ENCODE results near the gene OR11G2.
"Not testable (repeated sequence)": the region's sequence is repeated elsewhere in the genome, so short reads cannot be mapped to it uniquely, and the experiment has no call there.

Gene OR11G2

DNA sequence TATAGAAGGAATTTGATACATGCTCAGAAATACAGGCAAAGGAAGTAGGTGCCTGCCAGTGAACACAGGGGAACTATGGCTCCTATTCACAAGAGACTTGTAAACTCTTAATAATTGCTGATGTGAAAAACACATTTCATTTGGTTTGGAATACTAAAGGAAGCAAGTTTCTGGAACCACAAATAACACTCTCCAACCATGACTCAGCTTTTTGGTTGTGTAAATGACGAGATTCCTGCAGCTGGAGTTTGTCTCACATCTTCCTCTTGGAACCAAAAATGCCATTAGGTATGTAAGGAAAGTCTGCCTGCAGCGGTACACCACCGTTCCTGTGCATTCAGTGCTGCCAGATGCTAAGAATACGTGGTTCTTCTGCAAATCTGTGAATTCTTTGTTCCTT lies 28.3 kb downstream of the OR11G2 start:
- H3K4me1 ChIP-seq (ENCODE audit: control insufficient read depth, insufficient read depth, low read length): no peaks in the 10 kb centered on the region
- no peaks in the 10 kb centered on the region for H3K9me3 ChIP-seq (ENCODE audit: control insufficient read depth in 2 of 2, low read length in 2 of 2)
- no peaks in the 10 kb centered on the region for H3K27me3 ChIP-seq (ENCODE audit: control insufficient read depth in 1 of 2, insufficient read depth in 2 of 2, low read length in 2 of 2)
- H3K27ac ChIP-seq (ENCODE audit: low read length): no peak overlapping the region
- no peak overlapping the region for H3K9ac ChIP-seq (ENCODE audit: low read length in 2 of 2)
- H3K36me3 ChIP-seq (ENCODE audit: control insufficient read depth in 2 of 2, insufficient read depth in 2 of 2, low read length in 2 of 2): no peaks in the 10 kb centered on the region
- no peak overlapping the region for H3K4me3 ChIP-seq (ENCODE audit: low read length in 2 of 2)

DNA sequence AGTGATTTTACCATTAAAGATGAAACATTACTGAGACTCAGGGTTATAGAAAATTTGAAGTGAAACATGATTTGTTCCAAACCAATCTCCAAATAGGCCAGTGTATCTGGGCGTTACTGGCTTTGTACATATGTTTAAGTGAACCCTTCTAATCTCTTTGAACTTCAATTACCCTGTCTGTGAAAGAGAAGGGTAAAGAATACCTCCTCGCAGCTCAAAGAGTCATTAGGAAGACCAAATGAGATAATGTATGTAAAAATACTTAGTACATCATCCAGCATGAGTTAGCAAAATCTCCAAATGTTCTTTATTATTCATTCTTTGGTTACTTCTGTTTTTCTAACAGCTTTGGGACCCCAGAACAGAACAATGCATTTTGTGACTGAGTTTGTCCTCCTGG lies 32.7 kb downstream of the OR11G2 start, which contains the start of gene OR11H6:
Gene OR11H6, plus strand, starts transcription at position 301 of the 400 bp plus-strand sequence. Its CDS starts 0 bp downstream, at position 301.
- Histone ChIP-seq H3K4me1 (ENCODE audit: control insufficient read depth, insufficient read depth, low read length) (no peaks in the 10 kb centered on the region), H3K36me3 (ENCODE audit: control insufficient read depth in 2 of 2, insufficient read depth in 2 of 2, low read length in 2 of 2) (no peaks in the 10 kb centered on the region), H3K4me3 (ENCODE audit: low read length in 2 of 2) (no peak within 1 kb of the TSS), H3K9ac (ENCODE audit: low read length in 2 of 2) (no peak within 1 kb of the TSS), H3K9me3 (ENCODE audit: control insufficient read depth in 2 of 2, low read length in 2 of 2) (no peaks in the 10 kb centered on the region), H3K27me3 (ENCODE audit: control insufficient read depth in 1 of 2, insufficient read depth in 2 of 2, low read length in 2 of 2) (no peaks in the 10 kb centered on the region), H3K27ac (ENCODE audit: low read length) (no peak within 1 kb of the TSS)

DNA sequence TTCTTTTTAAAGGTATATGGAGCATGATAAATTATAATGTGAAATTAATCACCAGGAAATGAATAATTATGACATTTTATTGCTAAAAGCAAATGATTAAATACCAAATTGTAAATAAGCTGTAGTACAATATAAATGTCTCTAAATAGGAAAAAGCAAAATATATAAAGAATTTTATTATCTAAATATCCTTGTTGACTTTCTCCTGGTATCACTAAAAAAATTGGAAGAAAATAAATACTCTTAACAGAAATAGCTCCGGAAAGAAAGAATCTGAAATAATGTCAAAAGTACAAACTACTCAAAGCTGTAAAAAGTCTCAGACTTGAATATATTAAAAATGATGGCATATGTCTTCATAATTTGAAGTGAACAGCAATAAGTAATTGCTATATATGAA lies 38.0 kb downstream of the OR11G2 start, which contains the start of gene OR11H7:
Gene OR11H7, plus strand, starts transcription at position 301 of the 400 bp plus-strand sequence.
- Histone ChIP-seq H3K36me3 (ENCODE audit: control insufficient read depth in 2 of 2, insufficient read depth in 2 of 2, low read length in 2 of 2) (no peaks in the 10 kb centered on the region), H3K9ac (ENCODE audit: low read length in 2 of 2) (no peak within 1 kb of the TSS), H3K9me3 (ENCODE audit: control insufficient read depth in 2 of 2, low read length in 2 of 2) (peaks cover 4 to 10% of the 10 kb centered on the region in 2 donors), H3K4me3 (ENCODE audit: low read length in 2 of 2) (no peak within 1 kb of the TSS), H3K4me1 (ENCODE audit: control insufficient read depth, insufficient read depth, low read length) (no peaks in the 10 kb centered on the region), H3K27ac (ENCODE audit: low read length) (no peak within 1 kb of the TSS), H3K27me3 (ENCODE audit: control insufficient read depth in 1 of 2, insufficient read depth in 2 of 2, low read length in 2 of 2) (no peaks in the 10 kb centered on the region)

DNA sequence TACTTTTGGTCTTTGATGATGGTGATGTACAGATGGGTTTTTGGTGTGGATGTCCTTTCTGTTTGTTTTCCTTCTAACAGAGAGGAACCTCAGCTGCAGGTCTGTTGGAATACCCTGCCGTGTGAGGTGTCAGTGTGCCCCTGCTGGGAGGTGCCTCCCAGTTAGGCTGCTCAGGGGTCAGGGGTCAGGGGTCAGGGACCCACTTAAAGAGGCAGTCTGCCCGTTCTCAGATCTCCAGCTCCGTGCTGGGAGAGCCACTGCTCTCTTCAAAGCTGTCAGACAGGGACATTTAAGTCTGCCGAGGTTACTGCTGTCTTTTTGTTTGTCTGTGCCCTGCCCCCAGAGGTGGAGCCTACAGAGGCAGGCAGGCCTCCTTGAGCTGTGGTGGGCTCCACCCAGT lies 44.7 kb downstream of the OR11G2 start:
- H3K27me3 ChIP-seq (ENCODE audit: control insufficient read depth in 1 of 2, insufficient read depth in 2 of 2, low read length in 2 of 2): not testable (repeated sequence)

DNA sequence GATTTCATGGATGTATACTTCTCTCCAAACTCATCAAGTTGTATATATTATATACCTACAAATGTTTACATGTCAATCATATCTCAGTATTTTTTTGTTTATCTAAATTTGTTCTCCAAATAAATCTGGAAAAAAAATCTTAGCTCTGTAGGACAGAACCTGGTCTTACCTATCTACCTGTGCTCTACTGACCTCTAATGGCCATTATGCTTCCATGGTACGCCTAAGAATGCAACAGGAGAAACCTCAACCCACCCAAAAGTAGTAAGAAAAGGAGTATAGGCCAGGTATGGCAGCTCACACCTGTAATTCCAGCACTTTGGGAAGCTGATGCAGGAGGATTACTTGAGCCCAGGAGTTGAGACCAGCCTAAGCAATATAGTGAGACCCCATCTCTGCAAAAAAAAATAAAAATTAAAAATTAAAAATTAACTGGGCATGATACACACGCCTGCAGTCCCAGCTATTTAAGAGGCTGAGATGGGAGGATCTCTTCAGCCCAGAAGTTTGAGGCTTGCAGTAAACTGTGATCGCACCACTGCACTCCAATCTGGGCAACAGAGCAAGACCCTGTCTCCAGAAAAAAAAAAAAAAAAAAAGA lies 57.0 kb downstream of the OR11G2 start:
- Histone ChIP-seq H3K9ac (ENCODE audit: low read length in 2 of 2) (no peak overlapping the region), H3K9me3 (ENCODE audit: control insufficient read depth in 2 of 2, low read length in 2 of 2) (peaks cover 0 to 5% of the 10 kb centered on the region in 2 donors), H3K36me3 (ENCODE audit: control insufficient read depth in 2 of 2, insufficient read depth in 2 of 2, low read length in 2 of 2) (no peaks in the 10 kb centered on the region), H3K27me3 (ENCODE audit: control insufficient read depth in 1 of 2, insufficient read depth in 2 of 2, low read length in 2 of 2) (no peaks in the 10 kb centered on the region), H3K4me1 (ENCODE audit: control insufficient read depth, insufficient read depth, low read length) (no peaks in the 10 kb centered on the region), H3K27ac (ENCODE audit: low read length) (no peak overlapping the region), H3K4me3 (ENCODE audit: low read length in 2 of 2) (no peak overlapping the region)

More for the DNA sequence above, 44.7 kb downstream of the OR11G2 start:
- not testable (repeated sequence) for H3K9ac ChIP-seq (ENCODE audit: low read length in 2 of 2); H3K4me3 ChIP-seq (ENCODE audit: low read length in 2 of 2); H3K27ac ChIP-seq (ENCODE audit: low read length); H3K36me3 ChIP-seq (ENCODE audit: control insufficient read depth in 2 of 2, insufficient read depth in 2 of 2, low read length in 2 of 2); H3K4me1 ChIP-seq (ENCODE audit: control insufficient read depth, insufficient read depth, low read length); H3K9me3 ChIP-seq (ENCODE audit: control insufficient read depth in 2 of 2, low read length in 2 of 2)
